Measurements from ENCODE around the gene PPM1L. TPM values are rescaled to one million over a fixed set of nuclear protein-coding genes. Genes with fewer than 3 reads are reported as not detected.

Gene PPM1L
- total and polyA plus RNA-seq, 9 donors: 2.2 to 12.1 (median 10.2) TPM

GRCh38 chr3:160874736-160875135 is 118.7 kb downstream of the PPM1L start:
- intact Hi-C loops (cut with DNase I): no loop called here
- DNase-seq: no peak
- H3K4me1 ChIP-seq (ENCODE audit: insufficient read depth): no peaks in the 10 kb centered on the region

GRCh38 chr3:160876643-160877042 is 120.6 kb downstream of the PPM1L start:
- Histone ChIP-seq H3K27me3 (no peaks in the 10 kb centered on the region), H3K27ac (no peak overlapping the region), H3K9me3 (no peaks in the 10 kb centered on the region), H3K4me3 (no peak overlapping the region), H3K36me3 (no peaks in the 10 kb centered on the region), H3K4me1 (ENCODE audit: insufficient read depth) (no peaks in the 10 kb centered on the region)
- no peak for TF ChIP-seq CTCF (IDR thresholded peaks at IDR 0.05)
- TF ChIP-seq EP300 (IDR thresholded peaks at IDR 0.05): no peak
- no peak for TF ChIP-seq POLR2A (IDR thresholded peaks at IDR 0.05)
- intact Hi-C loops (cut with DNase I): no loop called here
- DNase-seq: no peak
- 34 to 44% (median 37%) methylated on average over 2 of the region's 2 CpGs for WGBS, 3 donors

More at GRCh38 chr3:160874736-160875135, 118.7 kb downstream of the PPM1L start:
- Histone ChIP-seq H3K36me3 (no peaks in the 10 kb centered on the region), H3K27ac (no peak overlapping the region), H3K27me3 (no peaks in the 10 kb centered on the region), H3K9me3 (no peaks in the 10 kb centered on the region), H3K4me3 (no peak overlapping the region)
- no peak for TF ChIP-seq POLR2A (IDR thresholded peaks at IDR 0.05)
- no peak for TF ChIP-seq CTCF (IDR thresholded peaks at IDR 0.05)
- TF ChIP-seq EP300 (IDR thresholded peaks at IDR 0.05): no peak

GRCh38 chr3:160879859-160880258 is 123.8 kb downstream of the PPM1L start:
- intact Hi-C loops (cut with DNase I): no loop called here

GRCh38 chr3:160883373-160883772 is 127.3 kb downstream of the PPM1L start:
- Histone ChIP-seq H3K4me3 (no peak overlapping the region), H3K27me3 (no peaks in the 10 kb centered on the region), H3K27ac (no peak overlapping the region), H3K9me3 (no peaks in the 10 kb centered on the region), H3K4me1 (ENCODE audit: insufficient read depth) (no peaks in the 10 kb centered on the region), H3K36me3 (no peaks in the 10 kb centered on the region)
- 83 to 87% (median 84%) methylated on average over 3 of the region's 3 CpGs for WGBS, 3 donors
- intact Hi-C loops (cut with DNase I): no loop called here
- no peak for DNase-seq
- no peak for TF ChIP-seq EP300 (IDR thresholded peaks at IDR 0.05)
- TF ChIP-seq CTCF (IDR thresholded peaks at IDR 0.05): no peak
- no peak for TF ChIP-seq POLR2A (IDR thresholded peaks at IDR 0.05)

More at GRCh38 chr3:160879859-160880258, 123.8 kb downstream of the PPM1L start:
- TF ChIP-seq EP300 (IDR thresholded peaks at IDR 0.05) (no peak), POLR2A (IDR thresholded peaks at IDR 0.05) (no peak), CTCF (IDR thresholded peaks at IDR 0.05) (no peak)
- no peak overlapping the region for H3K4me3 ChIP-seq
- H3K4me1 ChIP-seq (ENCODE audit: insufficient read depth): no peaks in the 10 kb centered on the region
- no peak for DNase-seq
- 55 to 92% (median 75%) methylated on average over 1 of the region's 1 CpG for whole genome bisulfite sequencing, 3 donors
- H3K27ac ChIP-seq: no peak overlapping the region
- no peaks in the 10 kb centered on the region for H3K27me3 ChIP-seq
- H3K9me3 ChIP-seq: no peaks in the 10 kb centered on the region
- no peaks in the 10 kb centered on the region for H3K36me3 ChIP-seq

Data from ovary (tissue), 9 donors.